Progenitor cell of endocrine pancreas (in vitro differentiated cells): ENCODE results near the gene TECPR2. TPM values are rescaled to one million over a fixed set of nuclear protein-coding genes. Genes with fewer than 3 reads are reported as not detected.

Experiments
- DNase-seq: peaks from one replicate; pipeline ENCODE4 v3.0.0; 2021; ENCODE audit warnings: low spot score; ENCODE audit not compliant: unreplicated experiment
- H3K27ac Mint-ChIP-seq: 2 replicates; pipeline ENCODE4 v1.8.0; 2021; ENCODE audit warnings: mild to moderate bottlenecking, moderate library complexity, mixed read lengths
- H3K27me3 Mint-ChIP-seq: 2 replicates; pipeline ENCODE4 v1.8.0; 2021; ENCODE audit warnings: mixed read lengths
- H3K36me3 Mint-ChIP-seq: 2 replicates; pipeline ENCODE4 v1.8.0; 2022; ENCODE audit warnings: mixed read lengths; ENCODE audit not compliant: insufficient read depth
- H3K4me1 Mint-ChIP-seq: 2 replicates; pipeline ENCODE4 v1.8.0; 2021; ENCODE audit warnings: low read depth, mixed read lengths
- H3K4me3 Mint-ChIP-seq: 2 replicates; pipeline ENCODE4 v1.8.0; 2021; ENCODE audit warnings: low read depth, mild to moderate bottlenecking, moderate library complexity, mixed read lengths
- H3K9me3 Mint-ChIP-seq: 2 replicates; pipeline ENCODE4 v1.8.0; 2021; ENCODE audit warnings: low read depth, mixed read lengths
- total RNA-seq: library from RNA; stranded (reverse); gene quantifications from 2 replicates; pipeline ENCODE4 v1.2.1, GENCODE V29; 2021
- TF ChIP-seq, protein P1 (sequence below): fragments of 200-600 bp; sonication (generic); IDR thresholded peaks from one replicate; pipeline ENCODE4 v1.5.0; 2021; ENCODE audit warnings: antibody characterized with exemption, mild to moderate bottlenecking; ENCODE audit not compliant: unreplicated experiment

TECPR2 gene
- total RNA-seq, 1 donor from 2014 or later: 34.2 TPM

- Mint-ChIP-seq H3K36me3 (peaks cover 37% of the 10 kb centered on the region), H3K4me1 (no peaks in the 10 kb centered on the region), H3K4me3 (no peak overlapping the region), H3K27ac (peak overlapping the region; percentile 56), H3K9me3 (peaks cover 9% of the 10 kb centered on the region), H3K27me3 (no peaks in the 10 kb centered on the region)
- no peak for DNase-seq
- TF ChIP-seq, protein P1, sequence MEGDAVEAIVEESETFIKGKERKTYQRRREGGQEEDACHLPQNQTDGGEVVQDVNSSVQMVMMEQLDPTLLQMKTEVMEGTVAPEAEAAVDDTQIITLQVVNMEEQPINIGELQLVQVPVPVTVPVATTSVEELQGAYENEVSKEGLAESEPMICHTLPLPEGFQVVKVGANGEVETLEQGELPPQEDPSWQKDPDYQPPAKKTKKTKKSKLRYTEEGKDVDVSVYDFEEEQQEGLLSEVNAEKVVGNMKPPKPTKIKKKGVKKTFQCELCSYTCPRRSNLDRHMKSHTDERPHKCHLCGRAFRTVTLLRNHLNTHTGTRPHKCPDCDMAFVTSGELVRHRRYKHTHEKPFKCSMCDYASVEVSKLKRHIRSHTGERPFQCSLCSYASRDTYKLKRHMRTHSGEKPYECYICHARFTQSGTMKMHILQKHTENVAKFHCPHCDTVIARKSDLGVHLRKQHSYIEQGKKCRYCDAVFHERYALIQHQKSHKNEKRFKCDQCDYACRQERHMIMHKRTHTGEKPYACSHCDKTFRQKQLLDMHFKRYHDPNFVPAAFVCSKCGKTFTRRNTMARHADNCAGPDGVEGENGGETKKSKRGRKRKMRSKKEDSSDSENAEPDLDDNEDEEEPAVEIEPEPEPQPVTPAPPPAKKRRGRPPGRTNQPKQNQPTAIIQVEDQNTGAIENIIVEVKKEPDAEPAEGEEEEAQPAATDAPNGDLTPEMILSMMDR: no peak
Measured at GRCh38 chr14:102396521-102396920, 33.8 kb downstream of the TECPR2 start.

GRCh38 chr14:102403028-102403427 is 40.3 kb downstream of the TECPR2 start:
- Mint-ChIP-seq H3K36me3 (peaks cover 49% of the 10 kb centered on the region), H3K4me1 (no peaks in the 10 kb centered on the region), H3K9me3 (peaks cover 27% of the 10 kb centered on the region), H3K27ac (peak overlapping the region; percentile 8), H3K4me3 (no peak overlapping the region), H3K27me3 (no peaks in the 10 kb centered on the region)
- TF ChIP-seq, protein P1: no peak
- DNase-seq: no peak

- Mint-ChIP-seq H3K27ac (no peak overlapping the region), H3K4me3 (no peak overlapping the region), H3K27me3 (no peaks in the 10 kb centered on the region), H3K36me3 (peaks cover 30% of the 10 kb centered on the region), H3K4me1 (no peaks in the 10 kb centered on the region), H3K9me3 (peaks cover 13% of the 10 kb centered on the region)
- TF ChIP-seq, protein P1: no peak
- no peak for DNase-seq
Measured at GRCh38 chr14:102407258-102407657, 44.5 kb downstream of the TECPR2 start.

DNA sequence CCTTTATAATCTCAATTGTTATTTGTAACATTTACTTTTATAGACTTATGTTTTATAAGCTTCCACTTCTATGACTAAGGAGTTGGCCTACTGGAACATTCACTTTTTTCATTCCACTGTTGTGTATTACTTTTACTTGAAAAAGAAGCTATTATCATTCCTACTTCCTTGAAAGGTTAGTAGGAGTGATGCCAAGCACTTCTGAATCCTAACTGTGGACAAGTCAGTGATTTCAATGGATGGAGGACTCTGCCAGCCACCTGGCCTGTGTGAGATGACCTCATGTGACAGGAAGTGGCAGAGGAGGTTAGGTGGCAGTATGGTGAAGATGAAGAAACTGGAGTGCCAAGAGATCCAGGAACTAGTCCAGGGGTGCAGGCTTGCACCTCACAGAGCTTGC is 46.0 kb downstream of the TECPR2 start:
- no peak overlapping the region for H3K4me3 Mint-ChIP-seq
- H3K4me1 Mint-ChIP-seq: no peaks in the 10 kb centered on the region
- DNase-seq: no peak
- H3K9me3 Mint-ChIP-seq: no peaks in the 10 kb centered on the region
- no peak overlapping the region for H3K27ac Mint-ChIP-seq
- H3K36me3 Mint-ChIP-seq: peaks cover 17% of the 10 kb centered on the region
- no peaks in the 10 kb centered on the region for H3K27me3 Mint-ChIP-seq
- TF ChIP-seq, protein P1: no peak

DNA sequence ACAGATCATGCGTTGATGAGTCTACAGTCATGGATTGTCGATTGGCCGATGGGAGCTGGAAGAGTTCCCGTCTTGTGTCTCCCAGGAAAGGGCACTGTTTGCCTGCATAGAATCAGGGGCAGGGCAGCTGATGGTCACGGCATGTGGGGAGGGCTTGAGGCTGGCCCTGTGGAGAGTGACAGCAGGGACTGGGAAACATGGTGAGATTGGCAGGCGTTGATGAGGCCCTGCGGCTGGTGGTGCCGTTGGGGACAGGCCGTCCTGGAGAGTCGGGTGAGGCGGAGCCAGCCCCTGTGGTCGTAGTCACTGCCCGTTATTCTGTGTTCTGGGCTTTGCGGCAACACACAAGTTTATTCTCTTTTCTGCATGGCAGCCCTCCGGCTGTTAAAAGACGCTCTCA is 52.9 kb downstream of the TECPR2 start:
- no peaks in the 10 kb centered on the region for H3K9me3 Mint-ChIP-seq
- H3K27ac Mint-ChIP-seq: no peak overlapping the region
- TF ChIP-seq, protein P1: no peak
- no peak for DNase-seq
- H3K4me3 Mint-ChIP-seq: no peak overlapping the region
- no peaks in the 10 kb centered on the region for H3K4me1 Mint-ChIP-seq
- peaks cover 7% of the 10 kb centered on the region for H3K36me3 Mint-ChIP-seq
- H3K27me3 Mint-ChIP-seq: no peaks in the 10 kb centered on the region
